PC-3 (cell line): ENCODE measurements around the gene SYT11.

ENCODE experiments used
- CTCF ChIP-seq: fragments of 300-600 bp; sonication (generic); conservative IDR thresholded peaks from 2 replicates; pipeline ENCODE4 v1.5.1; 2017; ENCODE audit warnings: antibody characterized with exemption, low read depth, mild to moderate bottlenecking, low read length
- EZH2 ChIP-seq: fragments of 300-600 bp; sonication (generic); IDR thresholded peaks from one replicate; pipeline ENCODE4 v1.6.1; 2017; ENCODE audit warnings: antibody characterized with exemption, mild to moderate bottlenecking, low read length; ENCODE audit not compliant: unreplicated experiment

- no peak for TF ChIP-seq CTCF
- no peak for TF ChIP-seq EZH2
These were observed 25.0 kb upstream of the SYT11 start for GRCh38 chr1:155834296-155834926.
